Suprapubic skin (tissue), 3 donors: ENCODE results near the gene CTSV.
"Not testable (repeated sequence)": the region's sequence is repeated elsewhere in the genome, so short reads cannot be mapped to it uniquely, and the experiment has no call there.

Source experiments
- POLR2A ChIP-seq, 2 donors: fragments of 450-650 bp; IDR thresholded peaks; one replicate each; pipeline ENCODE4 v1.6.1; 2017; ENCODE audit warnings: antibody characterized with exemption in 2 of 2, mild to moderate bottlenecking in 2 of 2, moderate library complexity in 2 of 2
- TF ChIP-seq, protein P1 (sequence below), 2 donors: fragments of 200-600 bp in 1 of 2; fragments of 450-650 bp in 1 of 2; sonication (generic) in 1 of 2; IDR thresholded peaks; one replicate each; pipeline ENCODE4 v1.5.1; 2016 to 2019; ENCODE audit warnings: antibody characterized with exemption in 2 of 2, mild to moderate bottlenecking in 1 of 2, moderate library complexity in 1 of 2

- TF ChIP-seq, protein P1, sequence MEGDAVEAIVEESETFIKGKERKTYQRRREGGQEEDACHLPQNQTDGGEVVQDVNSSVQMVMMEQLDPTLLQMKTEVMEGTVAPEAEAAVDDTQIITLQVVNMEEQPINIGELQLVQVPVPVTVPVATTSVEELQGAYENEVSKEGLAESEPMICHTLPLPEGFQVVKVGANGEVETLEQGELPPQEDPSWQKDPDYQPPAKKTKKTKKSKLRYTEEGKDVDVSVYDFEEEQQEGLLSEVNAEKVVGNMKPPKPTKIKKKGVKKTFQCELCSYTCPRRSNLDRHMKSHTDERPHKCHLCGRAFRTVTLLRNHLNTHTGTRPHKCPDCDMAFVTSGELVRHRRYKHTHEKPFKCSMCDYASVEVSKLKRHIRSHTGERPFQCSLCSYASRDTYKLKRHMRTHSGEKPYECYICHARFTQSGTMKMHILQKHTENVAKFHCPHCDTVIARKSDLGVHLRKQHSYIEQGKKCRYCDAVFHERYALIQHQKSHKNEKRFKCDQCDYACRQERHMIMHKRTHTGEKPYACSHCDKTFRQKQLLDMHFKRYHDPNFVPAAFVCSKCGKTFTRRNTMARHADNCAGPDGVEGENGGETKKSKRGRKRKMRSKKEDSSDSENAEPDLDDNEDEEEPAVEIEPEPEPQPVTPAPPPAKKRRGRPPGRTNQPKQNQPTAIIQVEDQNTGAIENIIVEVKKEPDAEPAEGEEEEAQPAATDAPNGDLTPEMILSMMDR (IDR thresholded peaks at IDR 0.05): not testable (repeated sequence)
- not testable (repeated sequence) for TF ChIP-seq POLR2A (IDR thresholded peaks at IDR 0.05)
Measured at GRCh38 chr9:96994531-96995016, 44.4 kb downstream of the CTSV start.
